Measurements from ENCODE around the gene RAB11A. TPM values are rescaled to one million over a fixed set of nuclear protein-coding genes. Genes with fewer than 3 reads are reported as not detected.

RAB11A gene
- total RNA-seq (2014; rRNA removed; shearing (Covaris generic)), result 280 and 333 TPM in 2 replicates

DNA sequence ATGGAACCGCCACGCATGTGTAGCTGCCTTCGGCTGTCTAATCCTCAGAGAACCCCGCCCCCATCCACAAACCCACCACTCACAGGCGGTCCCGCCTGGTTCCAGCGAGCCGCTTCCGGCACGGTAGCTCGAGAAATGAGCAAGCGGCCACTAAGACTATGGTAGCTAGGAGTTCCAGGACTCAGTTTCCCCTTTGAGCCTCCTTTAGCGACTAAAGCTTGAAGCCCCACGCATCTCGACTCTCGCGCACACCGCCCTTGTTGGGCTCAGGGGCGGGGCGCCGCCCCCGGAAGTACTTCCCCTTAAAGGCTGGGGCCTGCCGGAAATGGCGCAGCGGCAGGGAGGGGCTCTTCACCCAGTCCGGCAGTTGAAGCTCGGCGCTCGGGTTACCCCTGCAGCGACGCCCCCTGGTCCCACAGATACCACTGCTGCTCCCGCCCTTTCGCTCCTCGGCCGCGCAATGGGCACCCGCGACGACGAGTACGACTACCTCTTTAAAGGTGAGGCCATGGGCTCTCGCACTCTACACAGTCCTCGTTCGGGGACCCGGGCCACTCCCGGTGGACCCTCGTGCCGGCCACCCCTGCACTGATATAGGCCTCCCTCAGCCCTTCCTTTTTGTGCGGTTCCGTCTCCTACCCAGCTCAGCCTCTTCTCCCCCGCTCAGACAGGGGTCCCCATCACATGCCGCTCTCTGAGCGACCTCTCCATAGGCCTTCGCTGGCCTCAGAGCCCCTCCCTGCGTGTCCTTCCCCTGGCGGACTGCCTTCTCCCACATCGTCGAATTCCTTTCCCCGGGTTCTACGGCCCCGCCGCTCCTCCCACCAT, at the start of gene RAB11A:
Gene RAB11A, plus strand, starts transcription at position 366 of the 828 bp plus-strand sequence. Its CDS starts 95 bp downstream, at position 461.
- peak; percentile 98 for DNase-seq (ENCODE audit: low spot score)
- in situ Hi-C loops (cut with HindIII; ENCODE audit: low sequenced_read_pairs), result loop anchor here (25.0 kb wide), 1 partner anchor 232 kb away; no protein-coding TSS in a partner anchor

DNA sequence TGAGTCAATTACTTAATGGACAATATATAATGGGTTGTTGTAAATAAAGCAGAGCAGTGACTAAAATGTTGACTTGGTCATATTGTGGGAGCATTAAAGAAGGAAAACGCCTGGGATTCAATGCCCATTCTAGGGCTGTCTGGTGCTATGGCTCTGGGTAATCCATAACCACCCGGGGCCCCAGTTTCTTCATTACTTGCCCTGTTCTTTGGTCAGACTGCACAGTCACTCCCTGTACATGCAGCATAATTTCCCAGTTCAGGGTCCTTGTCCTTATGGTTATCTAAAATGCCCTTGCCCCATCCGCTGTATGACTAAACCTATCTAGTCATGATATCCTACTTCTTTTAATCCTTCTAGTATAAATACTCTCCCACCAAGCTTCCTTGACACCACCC, 49.7 kb upstream of the RAB11A start:
- in situ Hi-C loops (cut with HindIII; ENCODE audit: low sequenced_read_pairs), result no loop called here
- no peak for DNase-seq (ENCODE audit: low spot score)

DNA sequence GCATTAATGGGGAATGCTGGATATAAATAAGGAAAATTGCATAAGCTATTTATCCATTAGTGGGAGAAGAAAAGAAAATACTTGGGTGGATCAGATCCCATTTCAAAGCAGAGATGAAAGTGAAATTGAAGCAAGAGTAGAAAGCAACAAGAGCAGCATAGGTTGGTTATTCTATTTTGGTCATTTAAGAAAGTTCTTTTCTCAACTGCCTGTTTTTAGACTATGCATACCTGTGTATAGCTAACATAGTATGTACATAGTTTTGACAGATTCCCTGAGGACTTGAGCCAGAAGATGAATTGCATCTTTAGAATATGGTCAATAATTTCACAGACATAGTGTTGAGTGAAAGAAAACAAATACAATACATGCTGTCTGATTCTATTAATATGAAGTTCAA, 48.2 kb upstream of the RAB11A start:
- in situ Hi-C loops (cut with HindIII; ENCODE audit: low sequenced_read_pairs), result no loop called here
- no peak for DNase-seq (ENCODE audit: low spot score)

DNA sequence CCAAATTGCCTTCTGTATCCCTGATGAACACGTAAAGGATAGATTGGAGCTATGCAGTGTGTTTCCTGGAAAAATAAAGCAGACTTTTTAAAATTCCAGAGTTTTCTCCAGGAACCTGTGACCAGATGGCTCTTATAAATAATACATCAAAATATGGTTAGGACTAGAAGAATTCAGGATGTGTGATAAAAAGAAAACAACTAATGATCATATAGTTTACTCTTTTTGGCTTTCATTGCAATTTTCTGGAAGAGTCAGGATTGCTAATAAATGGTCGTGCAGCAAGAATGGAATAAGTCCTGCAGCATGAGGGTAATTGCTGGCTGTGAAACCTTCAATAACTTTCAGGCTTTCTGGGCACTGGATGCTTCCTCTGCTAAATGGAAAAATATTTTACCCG, 47.0 kb upstream of the RAB11A start:
- DNase-seq (ENCODE audit: low spot score), result no peak
- in situ Hi-C loops (cut with HindIII; ENCODE audit: low sequenced_read_pairs), result no loop called here

DNA sequence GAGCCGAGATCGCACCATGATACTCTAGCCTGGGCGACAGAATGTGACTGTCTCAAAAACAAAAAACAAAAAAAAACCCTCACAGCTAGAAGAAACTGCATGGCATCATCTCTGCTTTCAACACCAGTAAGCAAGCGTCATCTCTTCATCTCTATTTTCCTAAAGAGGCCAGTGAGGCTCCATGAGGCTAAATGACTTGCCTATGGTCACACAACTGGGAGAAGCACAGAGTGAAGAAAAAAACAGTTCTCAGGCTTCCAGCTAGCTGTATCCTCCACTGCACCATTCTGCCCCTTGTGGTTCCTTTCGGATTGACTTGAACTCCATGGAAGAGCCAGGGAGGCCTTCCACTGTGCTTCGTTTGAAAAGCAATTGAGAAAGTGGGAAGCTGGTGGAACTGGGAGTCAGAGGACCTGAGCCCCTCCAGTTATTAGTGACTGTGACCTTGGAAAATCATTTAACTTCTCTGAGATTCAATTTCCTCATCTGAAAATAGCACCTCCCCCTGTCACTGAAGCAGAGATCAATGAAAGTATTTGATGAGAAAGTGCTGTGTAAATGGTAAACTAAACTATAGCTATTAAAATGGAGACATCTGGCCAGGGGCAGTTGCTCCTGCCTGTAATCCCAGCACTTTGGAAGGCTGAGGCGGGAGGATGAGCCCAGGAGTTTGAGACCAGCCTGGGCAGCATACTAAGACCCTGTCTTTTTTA, 45.1 kb upstream of the RAB11A start:
- in situ Hi-C loops (cut with HindIII; ENCODE audit: low sequenced_read_pairs), result no loop called here
- DNase-seq (ENCODE audit: low spot score), result peak; percentile 61

DNA sequence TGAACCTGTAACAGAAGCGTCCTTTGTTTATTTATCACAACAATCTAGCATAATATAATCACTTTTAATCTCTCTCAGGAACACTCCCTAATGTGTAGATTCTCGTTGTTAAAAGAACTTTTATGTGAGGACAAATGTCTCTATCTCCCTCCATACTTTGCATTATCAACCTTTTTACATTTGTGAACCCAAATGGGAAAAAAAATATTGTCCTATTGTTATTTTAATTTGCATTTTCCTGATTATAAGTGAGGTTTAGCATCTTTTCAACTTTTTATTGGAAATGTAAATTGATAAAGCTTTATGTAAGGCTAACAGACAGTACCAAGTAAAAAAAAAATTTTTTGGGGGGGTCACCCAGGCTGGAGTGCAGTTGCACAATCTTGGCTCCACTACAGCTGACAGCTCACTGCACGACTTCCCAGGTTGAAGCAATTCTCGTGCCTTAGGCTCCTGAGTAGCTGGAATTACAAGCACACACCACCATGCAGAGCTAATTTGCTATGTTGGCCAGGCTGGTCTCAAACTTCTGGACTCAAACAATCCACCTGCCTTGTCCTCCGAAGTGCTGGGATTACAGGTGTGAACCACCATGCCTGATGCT, 44.2 kb upstream of the RAB11A start:
- in situ Hi-C loops (cut with HindIII; ENCODE audit: low sequenced_read_pairs), result no loop called here
- DNase-seq (ENCODE audit: low spot score), result no peak

DNA sequence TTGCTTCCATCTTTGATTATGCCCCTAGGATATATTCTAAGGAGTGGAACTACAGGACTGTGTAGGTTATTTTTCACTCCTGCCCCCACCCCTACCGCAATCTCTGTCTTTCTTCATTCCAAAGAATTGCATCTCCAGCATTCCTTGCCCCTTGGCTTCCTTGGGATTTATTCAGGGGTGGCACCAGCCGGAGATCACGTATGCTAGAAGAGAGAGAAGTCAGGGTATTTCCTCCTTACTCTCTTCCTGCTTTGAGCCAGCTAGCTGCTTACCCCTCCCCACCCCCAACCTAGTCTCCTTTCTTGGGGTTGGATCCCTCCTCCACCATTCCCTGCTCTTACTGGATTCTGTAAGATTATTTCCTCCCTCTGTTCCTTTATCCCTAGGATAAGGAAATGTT, 42.2 kb upstream of the RAB11A start:
- in situ Hi-C loops (cut with HindIII; ENCODE audit: low sequenced_read_pairs), result no loop called here
- no peak for DNase-seq (ENCODE audit: low spot score)

DNA sequence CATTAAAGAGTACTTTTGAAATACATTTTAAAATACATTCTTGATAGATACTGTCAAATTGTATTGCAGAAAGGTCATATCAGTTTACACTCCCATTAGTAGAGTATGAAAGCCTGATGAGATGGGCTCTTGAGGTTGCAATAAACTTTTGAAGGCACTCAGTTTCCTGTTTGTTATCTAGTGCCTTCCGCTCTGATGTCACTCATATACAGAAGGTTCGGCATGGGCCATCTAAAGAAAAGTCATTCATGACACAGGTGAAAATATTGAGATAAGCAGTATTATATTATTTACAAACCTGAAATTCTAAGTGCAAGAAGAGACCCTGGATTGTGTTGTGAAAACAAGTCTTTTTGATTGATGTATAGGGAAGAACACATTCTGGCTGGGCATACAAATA, 40.7 kb upstream of the RAB11A start:
- in situ Hi-C loops (cut with HindIII; ENCODE audit: low sequenced_read_pairs), result no loop called here
- no peak for DNase-seq (ENCODE audit: low spot score)

DNA sequence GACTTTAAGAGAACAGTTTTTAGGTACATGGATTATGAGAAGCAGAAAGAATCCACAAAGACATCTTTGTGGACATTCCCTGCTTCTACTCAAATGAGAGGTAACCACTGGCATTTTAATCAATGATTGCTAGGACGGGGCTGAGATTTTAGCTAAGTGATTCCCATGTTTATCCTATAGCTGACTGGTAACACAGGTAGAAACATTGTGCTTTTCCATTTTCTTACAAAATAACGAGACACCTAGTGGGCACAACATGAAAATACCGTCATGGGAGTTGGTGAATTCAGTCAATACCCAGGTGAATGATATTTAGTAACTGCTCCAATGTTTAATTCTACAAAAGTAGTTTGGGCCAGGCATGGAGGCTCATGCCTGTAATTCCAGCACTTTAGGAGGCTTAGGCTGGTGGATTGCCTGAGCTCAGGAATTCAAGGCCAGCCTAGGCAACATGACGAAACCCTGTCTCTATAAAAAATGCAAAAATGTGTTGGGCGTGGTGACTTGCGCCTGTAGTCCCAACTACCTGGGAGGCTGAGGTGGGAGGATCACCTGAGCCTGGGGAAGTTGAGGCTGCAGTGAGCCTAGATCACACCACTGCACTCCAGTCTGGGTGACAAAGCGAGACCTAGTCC, 40.0 kb upstream of the RAB11A start:
- DNase-seq (ENCODE audit: low spot score), result peak; percentile 57
- in situ Hi-C loops (cut with HindIII; ENCODE audit: low sequenced_read_pairs), result no loop called here

DNA sequence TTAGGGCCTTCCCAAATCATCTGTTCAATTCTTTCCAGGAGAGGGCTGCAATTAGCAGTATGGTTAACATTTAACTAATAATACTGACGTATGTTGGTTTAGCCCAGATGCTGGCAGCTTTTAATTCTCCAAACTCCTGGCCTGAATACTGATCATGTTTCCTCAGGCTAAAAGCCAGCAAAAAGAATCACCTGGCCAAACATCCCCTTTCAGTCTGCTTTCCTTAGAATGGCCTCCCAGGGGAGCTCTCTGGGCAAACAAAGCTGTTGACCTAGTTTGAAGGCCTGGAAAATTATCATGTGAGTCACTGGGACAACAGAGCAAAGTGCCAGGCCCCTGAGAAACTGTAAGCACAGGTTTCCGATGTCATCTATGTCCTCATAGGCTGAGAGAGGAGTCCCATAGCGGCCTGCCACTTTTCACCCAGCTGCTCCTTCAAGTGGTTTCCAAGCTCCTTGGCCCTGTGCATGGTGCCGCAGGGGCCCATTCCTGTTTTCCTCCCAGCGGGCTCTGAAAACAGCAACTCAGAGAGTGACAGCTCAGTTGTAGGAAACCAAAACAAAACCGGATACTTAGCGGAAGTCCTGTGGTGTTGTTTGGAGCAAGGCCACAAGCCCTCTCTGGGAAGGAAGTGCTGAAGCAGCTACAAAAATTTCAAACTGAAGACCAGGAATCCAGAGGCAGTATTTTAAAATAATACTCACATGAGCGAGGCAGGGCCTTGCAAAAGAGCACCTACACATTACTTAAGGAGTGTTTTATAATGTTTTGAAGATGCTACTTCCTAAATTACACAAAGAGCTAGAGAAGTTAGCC, 36.5 kb upstream of the RAB11A start:
- DNase-seq (ENCODE audit: low spot score), result peak; percentile 95
- in situ Hi-C loops (cut with HindIII; ENCODE audit: low sequenced_read_pairs), result no loop called here

DNA sequence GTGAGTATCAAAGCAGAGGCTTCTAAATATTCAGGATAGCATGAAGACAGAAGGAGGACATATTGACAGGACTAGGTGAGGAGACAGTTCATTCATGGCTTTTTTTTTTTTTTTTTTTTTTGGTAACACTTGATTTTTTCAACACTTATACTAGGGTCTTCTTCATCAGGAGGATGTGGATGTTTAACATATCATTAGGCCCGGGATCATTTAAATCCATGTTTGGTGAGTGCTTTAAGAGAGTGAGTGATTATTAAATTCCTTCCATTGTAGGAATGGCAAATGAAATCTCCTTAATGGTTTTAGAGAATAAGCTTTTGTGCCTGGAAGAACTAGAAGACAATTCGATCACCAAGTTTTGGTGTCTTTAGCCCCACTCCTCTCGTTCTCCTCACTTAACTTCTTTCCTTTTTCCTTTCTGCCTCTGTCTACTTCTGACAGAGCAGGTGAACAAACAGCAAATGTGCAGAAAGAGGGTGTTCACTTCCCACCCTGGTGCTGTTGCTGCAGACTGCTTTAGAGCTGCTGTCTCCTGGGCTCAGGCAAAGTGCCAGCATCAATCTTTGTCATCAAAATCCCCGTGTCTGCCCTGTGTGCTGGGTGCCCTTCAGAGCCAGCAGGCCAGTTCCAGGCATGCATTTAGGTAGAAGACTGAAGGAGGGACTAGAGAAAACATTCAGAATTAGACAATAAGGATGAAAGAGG, 35.6 kb upstream of the RAB11A start:
- in situ Hi-C loops (cut with HindIII; ENCODE audit: low sequenced_read_pairs), result no loop called here
- DNase-seq (ENCODE audit: low spot score), result peak; percentile 31

DNA sequence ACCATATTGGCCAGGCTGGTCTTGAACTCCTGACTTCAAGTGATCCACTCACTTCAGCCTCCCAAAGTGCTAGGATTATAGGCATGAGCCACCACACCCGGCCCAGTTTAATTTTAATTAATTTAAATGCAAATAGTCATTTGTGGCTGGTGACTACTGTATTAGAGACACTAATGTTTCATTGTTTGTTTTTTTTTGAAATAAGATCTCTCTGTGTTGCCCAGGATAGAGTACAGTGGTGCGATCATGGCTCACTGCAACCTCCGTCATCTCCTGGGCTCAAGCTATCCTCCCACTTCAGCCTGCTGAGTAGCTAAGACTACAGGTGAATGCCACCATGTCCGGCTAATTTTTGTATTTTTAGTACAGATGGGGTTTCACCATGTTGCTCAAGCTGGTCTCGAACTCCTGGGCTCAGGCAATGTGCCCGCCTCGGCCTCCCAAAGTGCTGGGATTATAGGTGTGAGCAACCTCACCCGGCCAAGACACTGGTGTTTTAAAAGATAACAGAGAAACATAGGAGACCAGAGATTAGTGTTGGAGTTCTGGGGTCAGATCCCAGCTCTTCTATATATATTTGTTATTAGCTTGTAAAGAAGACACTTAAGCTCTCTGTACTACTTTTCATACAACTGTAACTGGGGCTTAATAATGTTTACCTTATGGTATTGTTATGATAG, 34.5 kb upstream of the RAB11A start:
- no peak for DNase-seq (ENCODE audit: low spot score)
- in situ Hi-C loops (cut with HindIII; ENCODE audit: low sequenced_read_pairs), result no loop called here

DNA sequence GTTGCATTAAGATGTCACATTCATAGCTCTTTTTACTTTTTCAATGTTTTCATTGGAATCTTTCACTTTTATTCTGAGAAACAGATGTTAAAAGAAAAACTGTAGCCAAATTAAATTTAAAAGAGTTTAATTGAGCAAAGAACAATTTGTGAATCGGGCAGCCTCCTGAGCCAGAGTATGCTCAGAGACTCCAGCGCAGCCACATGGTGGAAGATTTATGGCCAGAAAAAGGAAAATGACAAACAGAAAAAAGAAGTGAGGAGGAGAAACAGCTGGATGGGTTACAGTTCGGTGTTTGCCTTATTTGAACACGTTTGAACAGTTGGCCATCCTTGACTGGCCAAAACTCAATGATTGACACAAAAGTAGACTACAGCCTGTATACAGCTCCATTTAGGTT, 33.8 kb upstream of the RAB11A start:
- no peak for DNase-seq (ENCODE audit: low spot score)
- in situ Hi-C loops (cut with HindIII; ENCODE audit: low sequenced_read_pairs), result no loop called here

DNA sequence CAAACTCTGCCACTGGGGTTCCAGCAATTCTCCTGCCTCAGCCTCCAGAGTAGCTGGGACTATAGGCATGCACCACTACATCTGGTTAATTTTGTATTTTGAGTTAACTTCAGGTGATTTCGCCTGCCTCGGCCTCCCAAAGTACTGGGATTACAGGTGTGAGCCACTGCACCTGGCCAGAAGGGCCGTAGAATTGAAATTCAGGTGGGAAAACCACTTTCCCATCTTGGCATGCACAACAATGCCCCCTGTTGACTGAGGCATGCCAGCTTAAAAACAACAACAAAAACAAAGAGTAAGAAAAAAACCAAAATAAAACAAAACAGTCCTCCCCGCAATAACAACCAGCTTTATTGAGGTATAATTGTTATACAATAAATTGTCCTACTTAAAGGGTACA, 32.6 kb upstream of the RAB11A start:
- in situ Hi-C loops (cut with HindIII; ENCODE audit: low sequenced_read_pairs), result no loop called here
- no peak for DNase-seq (ENCODE audit: low spot score)

DNA sequence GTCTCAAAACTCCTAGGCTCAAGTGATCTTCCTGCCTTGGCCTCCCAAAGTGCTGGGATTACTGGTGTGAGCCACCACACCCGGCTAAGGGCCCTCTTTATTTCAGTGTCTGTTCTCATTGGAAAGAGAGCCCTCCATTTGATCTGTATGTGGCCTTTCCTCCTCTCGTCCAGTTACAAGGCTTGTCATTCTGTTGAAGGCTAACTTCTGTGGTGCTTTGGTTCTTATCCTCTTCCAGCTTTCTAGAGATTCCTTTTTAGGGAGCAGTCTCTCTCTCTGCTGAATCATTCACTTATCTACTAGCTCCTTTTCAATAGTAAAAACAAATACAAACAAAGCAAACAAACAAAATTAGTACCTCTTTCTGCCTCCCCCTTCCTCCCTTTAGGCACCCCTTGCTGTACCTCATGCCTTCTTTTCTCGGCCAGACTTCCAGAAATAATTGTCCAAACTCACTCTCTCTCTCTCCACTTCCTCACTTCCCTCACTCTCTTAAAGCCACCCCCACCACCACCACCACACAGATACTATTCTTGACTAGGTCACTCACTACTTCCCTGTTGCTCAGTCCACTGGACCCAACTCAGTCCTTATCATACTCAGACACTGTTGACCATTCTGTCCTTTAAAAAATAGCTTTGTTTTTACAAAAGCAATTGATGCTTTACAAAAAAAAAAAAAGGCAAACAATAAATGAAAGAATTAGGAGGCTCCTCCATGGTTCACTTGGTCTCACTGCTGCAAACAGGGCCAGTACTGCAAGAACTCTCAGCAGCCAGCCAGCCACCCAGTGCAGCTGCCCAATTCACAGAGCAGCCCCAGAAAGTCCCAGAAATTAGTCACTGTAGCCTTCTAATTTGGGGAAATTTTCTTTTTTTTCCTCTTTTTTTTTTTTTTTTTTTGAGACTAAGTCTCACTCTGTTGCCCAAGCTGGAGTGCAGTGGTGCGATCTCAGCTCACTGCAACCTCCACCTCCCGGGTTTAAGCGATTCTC, 31.7 kb upstream of the RAB11A start:
- in situ Hi-C loops (cut with HindIII; ENCODE audit: low sequenced_read_pairs), result no loop called here

DNA sequence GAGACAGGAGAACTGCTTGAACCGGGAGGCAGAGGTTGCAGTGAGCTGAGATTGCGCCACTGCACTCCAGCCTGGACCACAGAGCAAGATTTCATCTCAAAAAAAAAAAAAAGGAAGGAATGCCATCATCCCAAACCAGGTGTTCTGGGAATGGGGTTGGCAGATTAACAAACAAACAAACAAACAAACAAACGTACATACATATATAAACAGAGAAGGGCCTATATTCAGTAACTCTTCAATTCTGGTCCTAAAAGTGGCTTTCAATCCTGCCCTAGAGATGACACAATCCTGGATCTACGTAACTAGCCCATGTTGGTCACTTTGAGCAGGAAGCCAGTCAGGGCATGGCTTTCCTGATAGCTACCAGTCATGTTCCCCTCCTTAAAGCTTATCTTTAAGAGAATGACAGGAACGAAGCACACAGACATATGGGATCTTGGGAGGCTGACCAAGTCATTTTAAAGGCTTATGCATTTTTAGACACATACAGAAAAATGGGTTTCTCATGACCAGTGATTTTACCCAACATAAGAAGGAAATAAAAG, 29.9 kb upstream of the RAB11A start:
- DNase-seq (ENCODE audit: low spot score), result no peak
- in situ Hi-C loops (cut with HindIII; ENCODE audit: low sequenced_read_pairs), result no loop called here

More for the DNA sequence above, 31.7 kb upstream of the RAB11A start:
- no peak for DNase-seq (ENCODE audit: low spot score)
